Measurements from ENCODE around the gene URAD. TPM values are rescaled to one million over a fixed set of nuclear protein-coding genes. Genes with fewer than 3 reads are reported as not detected.
"Not testable (repeated sequence)": the region's sequence is repeated elsewhere in the genome, so short reads cannot be mapped to it uniquely, and the experiment has no call there.

Gene URAD
- total RNA-seq, 1 donor from 2014 or later, result not detected

DNA sequence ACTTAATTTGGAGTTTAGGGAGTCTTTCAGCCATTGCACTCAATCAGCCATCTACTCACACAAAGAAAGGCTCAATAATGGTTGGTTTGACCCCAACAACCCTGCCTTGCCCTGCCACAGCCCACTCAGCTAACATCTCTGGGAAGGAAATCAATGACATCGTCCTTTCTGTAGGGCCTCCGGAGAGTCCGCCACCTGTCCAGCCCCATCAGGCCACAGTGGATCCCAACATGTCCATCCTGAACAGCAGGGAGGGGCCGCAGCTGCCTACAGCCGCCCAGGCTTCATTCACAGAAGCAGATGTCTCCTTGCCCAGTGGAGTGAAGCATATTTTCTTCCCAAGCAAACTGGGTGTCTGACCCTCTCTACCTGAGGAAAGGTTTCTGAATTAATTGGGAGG, 15.2 kb downstream of the URAD start:
- DNase-seq (no peak), ATAC-seq (ENCODE audit: poor library complexity) (no peak)
- intact Hi-C loops (cut with DNase I), result no loop called here

DNA sequence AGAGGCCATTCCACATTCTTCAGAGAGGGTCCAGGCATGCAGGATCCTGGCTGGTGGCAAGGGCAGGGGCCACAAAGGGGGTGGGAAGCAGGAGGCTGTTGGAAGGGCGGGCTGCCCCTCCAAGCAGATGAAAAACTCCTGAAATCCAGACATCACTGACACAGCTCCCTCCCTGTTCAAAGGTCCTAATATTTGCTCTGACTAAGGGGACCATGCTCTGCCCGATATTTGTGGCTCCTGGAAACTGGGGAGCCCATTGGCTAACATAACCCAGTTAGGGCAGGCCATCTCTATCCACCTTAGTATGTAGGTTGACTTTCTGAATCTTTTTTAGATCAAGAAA, 16.0 kb downstream of the URAD start:
- ATAC-seq (ENCODE audit: poor library complexity) (no peak), DNase-seq (no peak)
- intact Hi-C loops (cut with DNase I), result no loop called here

DNA sequence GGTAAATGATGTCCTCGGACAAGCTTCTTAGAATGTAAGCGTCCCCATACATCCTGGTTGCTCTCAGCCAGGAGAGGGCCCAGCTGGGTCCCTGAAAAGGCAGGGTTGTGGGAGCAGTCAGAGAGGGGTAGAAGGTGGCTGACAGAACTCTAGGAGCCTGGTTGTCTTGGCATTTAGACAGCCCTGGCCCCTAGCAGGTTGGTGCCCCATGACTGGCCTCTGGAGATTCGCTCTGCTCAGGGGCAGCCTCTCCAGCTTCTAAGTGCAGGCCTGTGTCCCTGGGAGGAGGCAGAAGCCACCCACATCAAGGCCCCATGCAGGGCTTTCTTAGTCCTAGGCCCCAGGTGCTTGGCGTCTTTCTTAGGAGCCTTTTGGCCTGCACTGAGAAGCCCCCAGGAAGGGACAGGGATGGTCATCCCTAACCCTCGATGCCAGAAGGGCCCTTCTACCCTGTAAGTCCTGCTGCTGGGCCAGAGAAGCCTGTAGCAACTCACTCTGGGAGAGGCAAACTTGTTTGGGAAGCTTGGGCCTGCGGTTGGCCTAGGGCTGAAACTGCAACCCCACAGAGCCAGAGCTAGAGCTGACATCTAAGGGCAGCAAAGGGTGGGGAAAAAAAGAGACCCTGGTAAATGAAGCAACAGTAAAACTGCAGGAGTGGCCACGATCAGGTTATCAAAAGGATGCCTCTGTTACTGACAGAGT, 16.6 kb downstream of the URAD start:
- ATAC-seq (ENCODE audit: poor library complexity), result no peak
- intact Hi-C loops (cut with DNase I), result no loop called here
- DNase-seq, result no peak

DNA sequence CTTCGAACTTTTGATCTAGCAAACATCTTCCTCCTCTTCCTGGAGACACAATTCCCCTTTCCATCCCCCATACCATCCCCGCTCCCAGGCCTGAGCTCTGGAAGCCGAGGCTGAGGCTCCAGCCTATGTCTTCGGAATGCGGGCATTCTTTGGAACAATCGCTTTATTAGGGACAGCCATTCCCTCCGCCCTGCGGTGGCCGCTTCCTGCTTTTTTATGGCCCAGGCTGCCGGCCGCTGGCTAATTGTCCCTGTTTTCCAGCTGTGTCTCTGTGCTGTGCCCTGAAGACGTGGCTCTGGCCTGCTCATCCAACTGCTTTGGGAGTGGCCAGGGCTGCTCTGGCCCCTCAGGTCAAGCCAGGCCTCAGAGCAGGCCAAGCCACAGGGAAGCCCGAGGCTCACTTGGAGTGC, 17.3 kb downstream of the URAD start:
- no peak for ATAC-seq (ENCODE audit: poor library complexity)
- intact Hi-C loops (cut with DNase I), result no loop called here

DNA sequence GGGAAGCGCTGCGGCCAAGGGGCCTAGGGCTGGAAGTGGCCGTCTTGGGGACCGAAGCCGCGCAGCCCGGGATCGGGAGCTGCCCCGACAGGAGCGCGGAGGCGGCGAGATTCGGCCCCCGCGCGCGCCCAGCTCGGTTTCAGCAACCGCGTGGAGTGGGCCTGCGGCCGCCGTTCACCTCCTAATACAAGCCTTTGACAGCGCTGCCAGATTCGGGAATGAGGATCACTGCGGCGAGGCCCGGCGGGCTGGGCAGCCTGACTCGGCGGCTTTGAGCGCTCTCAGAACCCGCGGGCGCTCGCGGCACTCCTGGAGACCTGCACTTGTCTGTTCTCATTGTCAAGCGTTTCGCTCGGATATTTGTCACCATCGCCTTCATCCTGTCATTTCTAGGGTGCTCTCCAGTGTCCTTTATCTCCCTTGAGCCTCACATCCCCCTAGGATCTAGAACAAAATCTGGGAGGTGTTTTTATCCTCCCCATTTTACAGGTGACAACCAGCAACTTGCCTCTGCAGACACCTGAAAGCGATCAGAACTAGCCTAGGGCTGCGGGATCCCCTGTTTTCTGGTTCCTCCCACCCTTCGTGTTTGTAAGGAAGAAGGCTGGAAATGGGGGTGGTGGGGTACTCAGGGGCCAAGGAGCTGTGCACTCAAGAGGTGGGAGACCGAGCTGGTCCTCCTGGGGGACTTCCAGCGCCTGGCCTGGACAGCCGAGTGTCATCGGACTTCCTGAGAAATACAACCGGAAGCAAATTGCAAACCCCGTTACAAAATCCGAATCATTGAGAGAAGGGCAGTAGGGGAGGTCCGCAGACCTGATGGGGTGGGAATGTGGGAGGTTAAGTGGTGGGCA, 17.9 kb downstream of the URAD start:
- intact Hi-C loops (cut with DNase I), result no loop called here
- ATAC-seq (ENCODE audit: poor library complexity) (no peak), DNase-seq (no peak)

More for the DNA sequence above, 17.3 kb downstream of the URAD start:
- DNase-seq, result no peak

DNA sequence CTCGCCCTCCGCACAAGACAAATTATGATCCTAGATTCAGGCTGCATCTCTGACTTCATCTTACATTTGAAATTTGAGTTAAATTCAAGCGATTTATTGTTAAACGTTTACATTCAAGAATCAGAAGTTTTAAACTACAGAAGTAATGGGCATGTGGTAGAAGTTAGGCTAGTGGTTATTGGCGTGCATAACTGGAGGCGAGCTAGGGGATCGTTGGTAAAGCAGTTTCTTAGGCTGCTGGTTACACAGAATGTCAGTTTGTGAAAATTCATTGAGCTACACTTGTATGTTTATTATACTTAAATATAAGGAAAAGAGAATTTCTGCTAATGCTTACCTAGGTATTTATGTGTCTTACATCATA, 18.6 kb downstream of the URAD start:
- no peak for DNase-seq

DNA sequence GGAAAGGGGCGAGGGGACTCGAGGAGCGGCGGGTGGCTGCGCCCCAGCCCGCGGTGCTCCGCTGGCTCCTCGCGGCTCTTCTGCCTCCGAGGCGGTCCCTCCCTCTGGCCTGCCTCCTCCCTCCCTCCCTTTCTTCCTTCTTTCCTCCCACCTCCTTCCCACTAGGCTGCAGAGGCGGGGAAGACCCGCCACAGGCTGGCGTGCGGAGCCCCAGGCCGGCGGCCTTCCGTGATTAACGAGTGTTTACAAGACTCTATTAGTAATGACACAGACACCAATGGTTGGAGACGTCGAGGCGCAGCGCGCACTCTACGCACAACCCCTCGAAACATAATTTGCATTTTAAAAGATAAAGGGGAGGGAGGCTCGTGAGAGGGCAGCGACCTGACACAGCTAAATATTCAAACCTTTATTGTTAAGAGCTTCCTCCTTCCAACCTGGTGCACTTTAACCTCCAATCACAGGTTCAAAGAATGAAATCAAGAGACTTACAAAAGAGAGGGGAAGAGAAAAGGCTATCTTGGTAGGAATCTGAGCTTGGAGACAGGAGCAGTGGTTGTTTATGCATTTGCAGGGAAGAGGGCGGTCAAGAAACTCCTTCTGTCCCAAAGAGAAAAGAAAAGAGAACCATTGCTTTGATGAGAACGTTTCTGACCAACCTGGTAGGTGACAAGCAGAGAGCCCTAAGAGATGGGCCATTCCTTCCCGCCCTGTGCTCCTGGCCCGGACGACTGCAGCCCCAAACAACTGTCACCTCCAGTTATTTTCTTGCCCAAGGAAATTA, 19.2 kb downstream of the URAD start, which contains the start of gene CDX2:
CDX2 (minus strand) TSS at position 234 of the 784 bp plus-strand sequence. CDS start 309 bp downstream, outside the sequence.
- intact Hi-C loops (cut with DNase I), result no loop called here
- ATAC-seq (ENCODE audit: poor library complexity), result no peak
- DNase-seq, result no peak

More for the DNA sequence above, 18.6 kb downstream of the URAD start:
- intact Hi-C loops (cut with DNase I), result no loop called here
- ATAC-seq (ENCODE audit: poor library complexity), result no peak

DNA sequence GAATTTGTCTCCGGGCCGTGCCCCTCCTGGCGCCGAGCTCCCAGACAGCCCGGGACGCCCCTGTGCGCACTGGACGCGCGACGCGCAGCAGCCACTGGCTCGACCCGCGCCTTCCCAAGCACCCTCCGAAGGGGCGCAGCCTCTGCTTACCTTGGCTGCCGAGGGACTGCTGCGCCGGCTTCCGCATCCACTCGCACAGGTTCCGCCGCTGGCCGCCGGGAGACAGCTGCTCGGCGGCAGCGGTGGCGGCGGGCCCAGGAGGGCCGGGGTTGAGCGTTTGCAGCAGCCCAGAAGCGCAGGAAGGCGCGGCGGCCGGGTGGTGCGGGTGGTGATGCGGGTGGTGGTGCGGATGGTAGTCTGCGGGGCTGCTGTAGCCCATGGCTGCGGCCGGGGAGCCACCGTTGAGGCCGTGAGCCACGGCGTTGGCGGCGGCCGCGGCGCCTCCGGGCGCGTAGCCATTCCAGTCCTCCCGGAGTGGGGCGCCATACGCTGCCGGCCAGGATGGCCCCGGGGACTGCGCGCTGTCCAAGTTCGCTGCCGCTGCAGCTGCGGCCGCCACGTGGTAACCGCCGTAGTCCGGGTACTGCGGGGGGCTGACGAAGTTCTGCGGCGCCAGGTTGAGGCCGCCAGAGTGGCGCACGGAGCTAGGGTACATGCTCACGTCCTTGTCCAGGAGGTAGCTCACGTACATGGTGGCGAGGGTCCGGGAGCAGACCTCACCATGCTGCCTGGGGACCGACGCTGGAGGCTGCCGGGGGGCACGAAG, 20.0 kb downstream of the URAD start:
- intact Hi-C loops (cut with DNase I), result no loop called here
- DNase-seq (no peak), ATAC-seq (ENCODE audit: poor library complexity) (no peak)

DNA sequence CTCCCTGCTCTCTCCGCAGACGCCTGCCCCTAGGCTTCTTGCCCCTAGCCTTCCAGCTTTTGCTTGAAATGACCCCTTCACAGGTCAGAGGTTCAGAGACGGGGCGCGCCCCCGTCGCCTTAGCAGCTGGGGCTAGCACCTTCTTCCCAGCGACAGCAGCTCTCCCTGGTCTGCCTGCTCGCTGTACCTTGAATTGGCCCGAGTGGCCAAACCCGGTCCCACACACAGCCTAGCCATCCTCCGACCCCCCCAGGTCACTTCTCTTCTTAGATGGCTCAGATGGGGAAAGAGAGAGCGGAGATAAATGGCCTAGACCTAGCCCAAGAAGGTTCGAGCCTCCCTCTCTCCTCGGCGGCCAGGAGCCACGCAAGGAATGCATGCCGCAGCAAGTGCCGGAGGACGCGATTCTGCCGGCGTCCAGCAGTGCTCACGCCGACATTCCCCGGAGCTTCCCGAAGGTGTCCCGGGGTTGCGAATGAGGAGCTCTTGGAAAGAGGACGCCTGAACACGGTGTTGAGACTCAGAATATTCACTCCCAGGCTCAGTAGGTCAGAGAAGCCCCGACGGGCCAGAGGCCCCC, 20.7 kb downstream of the URAD start:
- ATAC-seq (ENCODE audit: poor library complexity) (no peak), DNase-seq (no peak)
- intact Hi-C loops (cut with DNase I), result no loop called here

DNA sequence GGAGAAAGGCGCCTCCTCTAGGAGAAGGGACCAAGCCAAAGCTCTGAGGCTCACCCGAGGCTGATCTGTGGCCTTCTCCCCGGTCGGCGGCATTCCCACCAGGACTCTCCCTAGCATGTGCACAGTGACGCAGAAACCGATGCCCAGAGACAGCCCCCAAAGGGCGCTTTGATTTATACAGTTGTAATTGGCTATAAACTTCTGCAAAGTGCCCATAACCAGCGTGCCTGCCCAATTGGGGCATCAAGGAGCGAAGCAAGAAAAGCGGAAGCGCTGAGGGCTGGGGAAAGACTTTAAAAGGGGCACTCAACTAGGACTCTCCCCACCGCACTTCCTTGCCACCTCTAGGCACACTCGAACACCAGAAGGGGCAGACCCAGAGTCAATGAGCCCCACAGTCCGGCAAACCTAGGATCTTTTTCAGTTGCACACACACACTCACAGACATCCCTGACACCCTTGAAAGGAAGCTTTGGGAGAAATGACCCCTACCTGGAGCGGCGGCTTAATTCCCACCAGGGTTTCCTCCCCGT, 21.2 kb downstream of the URAD start:
- ATAC-seq (ENCODE audit: poor library complexity), result no peak
- no peak for DNase-seq
- intact Hi-C loops (cut with DNase I), result no loop called here

DNA sequence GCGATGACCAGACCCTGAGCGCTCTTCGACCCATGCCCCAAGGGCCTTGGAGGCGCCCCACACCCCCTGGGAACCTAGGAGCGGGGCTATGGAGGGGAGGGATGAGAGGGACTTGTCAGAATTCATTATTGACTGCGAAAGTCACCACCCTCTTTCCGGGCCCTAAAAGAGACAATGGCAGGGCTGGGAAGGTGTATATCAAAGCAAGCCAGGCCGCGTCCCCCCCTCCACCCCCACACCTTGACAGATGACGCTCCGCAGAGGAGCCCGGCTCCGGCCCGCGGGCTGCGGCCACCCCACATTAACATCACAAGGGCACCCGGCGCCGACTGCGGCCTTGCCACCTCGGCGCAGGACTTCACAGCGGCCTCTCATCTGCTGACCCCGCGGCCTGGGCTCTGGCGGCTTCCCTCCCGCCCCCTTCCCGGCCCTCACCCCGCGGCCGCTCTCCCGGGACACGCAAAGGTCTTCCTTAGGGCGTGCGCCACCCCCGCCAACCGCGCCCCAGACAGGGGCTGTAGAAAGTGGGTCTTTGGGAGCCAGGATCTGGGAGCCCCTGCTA, 21.8 kb downstream of the URAD start:
- intact Hi-C loops (cut with DNase I), result no loop called here
- DNase-seq, result no peak
- ATAC-seq (ENCODE audit: poor library complexity), result no peak

DNA sequence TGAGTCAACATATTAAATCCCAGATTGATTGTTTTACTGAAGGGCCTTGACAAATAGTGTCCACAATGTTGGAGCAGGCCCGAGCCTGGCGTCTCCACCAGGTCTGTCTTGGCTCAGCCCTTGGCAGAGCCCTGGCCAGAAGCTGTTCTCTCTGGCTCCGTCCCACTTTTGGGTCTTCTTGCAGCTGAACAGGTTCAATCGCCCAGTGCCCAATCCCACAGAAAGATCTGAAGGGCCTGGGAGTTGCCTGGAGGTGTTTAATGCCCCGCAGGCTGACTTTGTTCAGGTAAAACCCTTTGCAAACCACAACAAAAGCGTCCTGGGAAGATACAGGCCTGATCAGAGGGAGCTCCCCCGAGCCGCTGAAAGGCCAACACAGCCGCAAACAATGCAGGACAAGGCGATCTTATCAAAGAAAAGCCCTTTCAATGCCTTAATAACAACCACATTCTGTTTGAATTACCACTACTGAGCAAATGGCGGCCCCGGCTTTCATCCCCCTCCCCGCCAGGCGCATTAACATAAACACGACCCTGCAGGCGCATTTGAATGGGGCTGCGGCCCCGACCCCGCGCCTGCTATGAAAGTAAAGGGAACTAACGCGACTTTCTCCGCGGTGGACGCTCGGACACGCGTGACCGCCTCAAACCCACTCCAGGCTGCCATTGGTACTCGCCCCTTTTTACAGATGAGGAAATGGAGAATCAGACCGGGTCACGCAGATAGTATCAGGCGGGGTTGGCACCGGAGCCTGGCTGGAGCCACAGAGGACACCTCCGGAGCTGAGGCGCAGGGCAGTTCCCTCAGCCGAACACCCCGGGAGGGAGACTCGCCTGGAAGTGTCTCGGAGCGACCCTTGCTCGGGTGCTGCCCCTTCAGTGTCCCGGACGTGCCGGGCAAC, 22.5 kb downstream of the URAD start:
- intact Hi-C loops (cut with DNase I), result no loop called here
- ATAC-seq (ENCODE audit: poor library complexity), result no peak
- DNase-seq, result no peak

DNA sequence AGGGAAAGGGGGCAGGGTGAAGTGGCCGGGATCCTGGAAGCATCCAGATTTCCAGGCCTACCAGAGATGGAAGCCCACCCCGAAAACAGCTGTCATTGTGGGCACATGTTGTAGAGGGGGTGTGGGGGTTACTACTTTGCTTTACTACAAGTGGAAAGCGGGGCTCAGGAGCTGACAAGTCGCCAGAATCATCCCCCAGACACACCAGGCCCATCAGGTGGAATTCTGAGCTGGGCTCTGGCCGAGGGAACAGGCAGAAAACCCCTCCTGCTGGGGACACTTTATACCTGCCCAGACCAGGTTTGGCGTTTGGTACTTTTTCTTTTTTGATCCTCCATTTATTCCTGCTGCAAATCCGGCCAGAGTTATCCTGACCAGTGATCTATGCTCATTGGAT, 23.2 kb downstream of the URAD start:
- intact Hi-C loops (cut with DNase I), result no loop called here
- no peak for ATAC-seq (ENCODE audit: poor library complexity)
- DNase-seq, result no peak

DNA sequence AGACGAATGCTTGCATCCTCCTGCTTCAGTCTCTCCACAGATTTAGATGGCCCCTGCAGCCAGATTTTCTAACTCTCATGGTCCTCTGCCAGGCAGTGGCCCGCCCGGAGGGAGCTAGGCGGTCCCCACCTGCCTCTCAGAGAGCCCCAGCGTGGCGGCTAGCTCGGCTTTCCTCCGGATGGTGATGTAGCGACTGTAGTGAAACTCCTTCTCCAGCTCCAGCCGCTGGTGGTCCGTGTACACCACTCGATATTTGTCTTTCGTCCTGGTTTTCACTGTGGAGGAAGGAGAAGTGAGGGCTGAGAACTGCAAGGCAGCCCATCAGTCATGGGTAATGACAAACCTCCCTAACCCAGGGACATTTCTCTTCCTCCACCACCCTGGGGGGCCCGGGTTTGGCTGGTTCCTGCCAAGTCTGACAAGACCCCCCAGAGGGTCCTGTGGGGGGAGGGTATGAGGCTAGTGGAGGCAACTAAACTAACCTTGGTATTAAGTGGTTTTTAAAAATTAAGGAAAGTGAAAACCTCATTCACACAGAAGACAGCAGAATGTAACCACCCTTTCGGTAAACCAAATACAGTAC, 23.7 kb downstream of the URAD start:
- ATAC-seq (ENCODE audit: poor library complexity) (no peak), DNase-seq (no peak)
- intact Hi-C loops (cut with DNase I), result no loop called here

DNA sequence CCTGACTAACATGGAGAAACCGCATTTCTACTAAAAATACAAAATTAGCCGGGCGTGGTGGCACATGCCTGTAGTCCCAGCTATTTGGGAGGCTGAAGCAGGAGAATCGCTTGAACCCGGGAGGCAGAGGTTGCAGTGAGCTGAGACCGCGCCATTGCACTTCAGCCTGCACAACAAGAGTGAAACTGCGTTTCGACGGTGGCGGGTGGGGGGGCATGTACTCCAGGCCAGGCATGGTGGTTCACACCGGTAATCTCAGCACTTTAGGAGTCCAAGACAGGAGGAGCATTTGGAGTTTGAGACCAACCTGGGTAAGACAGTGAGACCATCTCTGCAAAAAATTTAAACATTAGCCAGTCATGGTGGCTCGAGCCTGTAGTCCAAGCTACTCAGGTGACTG, 24.3 kb downstream of the URAD start:
- intact Hi-C loops (cut with DNase I); ATAC-seq (ENCODE audit: poor library complexity): not testable (repeated sequence)

DNA sequence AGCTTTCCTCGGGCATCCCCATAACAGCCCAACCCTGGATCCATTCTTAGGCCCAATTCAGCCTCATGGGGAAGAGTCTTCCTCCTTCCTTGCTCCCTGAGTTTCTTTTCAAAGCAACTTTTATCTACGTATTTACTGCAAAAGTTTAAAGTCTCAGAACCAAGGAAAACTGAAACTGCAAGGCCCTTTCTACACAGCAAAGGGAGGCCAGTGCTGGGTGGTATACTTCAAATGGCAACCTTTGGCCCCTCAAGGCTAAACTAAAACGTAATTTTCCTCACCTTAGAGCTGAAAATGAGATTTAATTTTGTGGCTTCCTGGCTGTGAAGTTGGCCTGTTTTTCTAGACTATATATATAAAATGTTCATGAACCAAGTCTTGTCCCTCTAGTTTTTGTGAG, 25.0 kb downstream of the URAD start:
- DNase-seq (no peak), ATAC-seq (ENCODE audit: poor library complexity) (no peak)
- intact Hi-C loops (cut with DNase I), result no loop called here

More for the DNA sequence above, 24.3 kb downstream of the URAD start:
- not testable (repeated sequence) for DNase-seq

DNA sequence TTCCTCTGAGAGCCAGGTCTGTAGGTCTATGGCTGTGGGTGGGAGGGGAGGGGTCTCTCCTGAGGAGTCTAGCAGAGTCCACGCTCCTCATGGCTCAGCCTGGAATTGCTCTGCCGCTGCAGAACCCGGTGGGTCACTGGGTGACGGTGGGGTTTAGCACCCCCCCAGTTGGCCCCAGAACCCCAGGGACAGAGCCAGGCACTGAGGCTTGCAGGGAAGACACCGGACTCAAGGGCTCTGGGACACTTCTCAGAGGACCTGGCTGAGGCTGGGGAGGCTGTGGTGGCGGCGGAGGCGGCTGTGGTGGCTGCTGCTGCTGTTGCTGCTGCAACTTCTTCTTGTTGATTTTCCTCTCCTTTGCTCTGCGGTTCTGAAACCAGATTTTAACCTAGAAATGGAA, 25.5 kb downstream of the URAD start:
- ATAC-seq (ENCODE audit: poor library complexity), result no peak
- no peak for DNase-seq
- intact Hi-C loops (cut with DNase I), result no loop called here
